ENCODE measurements around the gene FDX2. TPM values are rescaled to one million over a fixed set of nuclear protein-coding genes. Genes with fewer than 3 reads are reported as not detected.
A peak's percentile ranks its signal among the peaks of the same experiment; 100 is the strongest.

The FDX2 gene
- total and polyA plus RNA-seq, 2 of the 13 experiments (the other 11 are each of a cell fraction or from before 2014, with no cell fraction given), result 21.0 to 24.7 TPM

GRCh38 chr19:10292206-10292788 lies 23.5 kb downstream of the FDX2 start:
- DNase-seq (ENCODE audit: low spot score) (peak; percentile 27), ATAC-seq (peak; percentile 8), FAIRE-seq (no peak)
- H3K27ac ChIP-seq (ENCODE audit: extremely low read length, insufficient read depth, low read length), result no peak overlapping the region
- intact Hi-C loops (cut with micrococcal nuclease; ENCODE audit: unreplicated experiment) (loop anchor here (2.0 kb wide), 1 partner anchor 41 kb away; the partner anchor contains the start of gene RAVER1), in situ Hi-C loops (cut with HindIII; ENCODE audit: extremely low pct_ligation_motif_present, low pct_unique_long_range_greater_than_20kb) (no loop called here)
- no peaks in the 10 kb centered on the region for H4K20me1 ChIP-seq (ENCODE audit: insufficient read depth, low read length)
- BruUV-seq (replicated peaks), result no TSS peak
- ChIA-PET CTCF (ENCODE audit: low intra/inter-chr PET ratio, low total read pairs) (no interaction called here), POLR2A (interaction anchor here (4.1 to 7.3 kb wide), 2 partner anchors 20 to 42 kb away, joined by 55 to 149 read pairs; partner anchors contain the start of genes ICAM1 and RAVER1)
- peak overlapping the region; percentile 97 for H3K4me2 ChIP-seq (ENCODE audit: low read depth, low read length)
- peak overlapping the region; percentile 52 to 79 (median 62) for H3K4me3 ChIP-seq (replicated peaks in 1 of 3; ENCODE audit: insufficient read depth in 1 of 3, low read depth in 2 of 3, low read length in 3 of 3)
- no peaks in the 10 kb centered on the region for H3K36me3 ChIP-seq (replicated peaks in 1 of 2; ENCODE audit: control insufficient read depth in 1 of 2, insufficient read depth in 2 of 2, low read length in 2 of 2)
- H3K9me3 ChIP-seq (ENCODE audit: low read length), result no peaks in the 10 kb centered on the region
- H3K4me1 ChIP-seq (ENCODE audit: insufficient read depth, low read length), result peaks cover 64% of the 10 kb centered on the region
- H3K9ac ChIP-seq (ENCODE audit: insufficient read depth, low read depth, low read length), result peak overlapping the region; percentile 31; the same call in 1 of the 2 replicates
- H3K79me2 ChIP-seq (ENCODE audit: insufficient read depth, low read length), result no peaks in the 10 kb centered on the region
- no peak overlapping the region for H2AFZ ChIP-seq (ENCODE audit: low read length)
- H3K27me3 ChIP-seq (ENCODE audit: control insufficient read depth in 1 of 2, insufficient read depth in 2 of 2, low read length in 2 of 2), result peaks cover 0 to 20% of the 10 kb centered on the region in 2 experiments; a peak in 3 of 5 replicates
- WGBS (ENCODE audit: low lambda C conversion rate), result 53% methylated on average over 33 of the region's 45 CpGs
- TF ChIP-seq NR2C2 (CRISPR knock-in tag; IDR thresholded peaks at IDR 0.05; ENCODE audit: borderline replicate concordance), result 0 out of 2 replicates have a peak, but pooled peaks have one; percentile 22
- TF ChIP-seq MIXL1 (CRISPR knock-in tag; IDR thresholded peaks at IDR 0.05), result no peak
- TF ChIP-seq TAF1 (CRISPR knock-in tag; IDR thresholded peaks at IDR 0.05), result 0 out of 2 replicates have a peak, but pooled peaks have one; percentile 8
- TF ChIP-seq ZNF577 (CRISPR knock-in tag; IDR thresholded peaks at IDR 0.05; ENCODE audit: borderline replicate concordance, low read depth), result no peak
- TF ChIP-seq NFE2L2 (IDR thresholded peaks at IDR 0.05; ENCODE audit: low read length), result no peak
- TF ChIP-seq SP5 (CRISPR knock-in tag; IDR thresholded peaks at IDR 0.05; ENCODE audit: borderline replicate concordance, low read depth), result peak; percentile 76
- no peak for TF ChIP-seq ZNF121 (CRISPR knock-in tag; IDR thresholded peaks at IDR 0.05)
- peak; percentile 52; the same call in 1 of the 2 replicates for TF ChIP-seq ARID4A (CRISPR knock-in tag; IDR thresholded peaks at IDR 0.05; ENCODE audit: borderline replicate concordance)
- TF ChIP-seq CEBPZ (IDR thresholded peaks at IDR 0.05; ENCODE audit: low read length), result no peak
- no peak for TF ChIP-seq SNAPC4 (CRISPR knock-in tag; IDR thresholded peaks at IDR 0.05)
- TF ChIP-seq MEIS1 (CRISPR knock-in tag; IDR thresholded peaks at IDR 0.05; ENCODE audit: borderline replicate concordance), result no peak
